ENCODE data around the gene GABPB2. TPM values are rescaled to one million over a fixed set of nuclear protein-coding genes. Genes with fewer than 3 reads are reported as not detected.

GABPB2 gene
- total and polyA plus RNA-seq, 2 donors from 2014 or later: 4.7 to 20.5 TPM

DNA sequence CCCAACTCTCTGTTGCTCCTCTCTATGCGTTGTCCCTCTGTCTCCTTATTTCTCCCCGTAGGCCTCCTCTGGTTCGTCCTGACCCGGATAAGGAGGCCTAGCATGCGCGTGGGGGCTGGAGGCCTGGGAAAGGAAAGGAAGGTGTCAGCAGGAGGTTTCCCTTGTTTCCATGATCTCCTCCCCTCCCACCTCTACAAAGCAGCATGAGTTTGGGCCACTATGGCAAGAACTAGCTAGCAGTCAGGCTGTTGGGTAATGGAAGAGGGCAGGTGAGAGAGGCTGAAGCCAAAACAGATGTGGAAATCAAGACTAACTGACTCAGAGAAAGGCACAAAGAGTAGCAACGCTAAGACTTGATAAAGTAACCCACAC is 76.6 kb downstream of the GABPB2 start:
- FAIRE-seq (no peak), DNase-seq (peak in 2 of 5 donors; percentile 59 to 61)
- peak overlapping the region; percentile 52 to 78 (median 73) for H3K9ac ChIP-seq (ENCODE audit: low read length in 3 of 3)
- H3K9me3 ChIP-seq (ENCODE audit: control insufficient read depth in 2 of 3, insufficient read depth in 1 of 3, low read length in 3 of 3): no peaks in the 10 kb centered on the region
- peaks cover 0 to 33% (median 16%) of the 10 kb centered on the region in 3 donors for H3K4me1 ChIP-seq (ENCODE audit: control insufficient read depth in 2 of 3, insufficient read depth in 2 of 3, low read depth in 1 of 3, low read length in 3 of 3)
- peak overlapping the region; percentile 68 to 83 (median 81) for H3K4me3 ChIP-seq (ENCODE audit: low read length in 3 of 3)
- intact Hi-C loops (cut with DNase I): no loop called here
- no peaks in the 10 kb centered on the region for H3K27me3 ChIP-seq (ENCODE audit: control insufficient read depth, insufficient read depth, low read length)
- H3K27ac ChIP-seq (ENCODE audit: low read depth in 2 of 2, low read length in 2 of 2): peak overlapping the region; percentile 78 to 81
- TF ChIP-seq, protein P1, sequence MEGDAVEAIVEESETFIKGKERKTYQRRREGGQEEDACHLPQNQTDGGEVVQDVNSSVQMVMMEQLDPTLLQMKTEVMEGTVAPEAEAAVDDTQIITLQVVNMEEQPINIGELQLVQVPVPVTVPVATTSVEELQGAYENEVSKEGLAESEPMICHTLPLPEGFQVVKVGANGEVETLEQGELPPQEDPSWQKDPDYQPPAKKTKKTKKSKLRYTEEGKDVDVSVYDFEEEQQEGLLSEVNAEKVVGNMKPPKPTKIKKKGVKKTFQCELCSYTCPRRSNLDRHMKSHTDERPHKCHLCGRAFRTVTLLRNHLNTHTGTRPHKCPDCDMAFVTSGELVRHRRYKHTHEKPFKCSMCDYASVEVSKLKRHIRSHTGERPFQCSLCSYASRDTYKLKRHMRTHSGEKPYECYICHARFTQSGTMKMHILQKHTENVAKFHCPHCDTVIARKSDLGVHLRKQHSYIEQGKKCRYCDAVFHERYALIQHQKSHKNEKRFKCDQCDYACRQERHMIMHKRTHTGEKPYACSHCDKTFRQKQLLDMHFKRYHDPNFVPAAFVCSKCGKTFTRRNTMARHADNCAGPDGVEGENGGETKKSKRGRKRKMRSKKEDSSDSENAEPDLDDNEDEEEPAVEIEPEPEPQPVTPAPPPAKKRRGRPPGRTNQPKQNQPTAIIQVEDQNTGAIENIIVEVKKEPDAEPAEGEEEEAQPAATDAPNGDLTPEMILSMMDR (IDR thresholded peaks at IDR 0.05; ENCODE audit: borderline replicate concordance, extremely low read depth, insufficient read depth): no peak
- no peaks in the 10 kb centered on the region for H3K36me3 ChIP-seq (ENCODE audit: control insufficient read depth in 2 of 3, insufficient read depth in 3 of 3, low read length in 3 of 3)

DNA sequence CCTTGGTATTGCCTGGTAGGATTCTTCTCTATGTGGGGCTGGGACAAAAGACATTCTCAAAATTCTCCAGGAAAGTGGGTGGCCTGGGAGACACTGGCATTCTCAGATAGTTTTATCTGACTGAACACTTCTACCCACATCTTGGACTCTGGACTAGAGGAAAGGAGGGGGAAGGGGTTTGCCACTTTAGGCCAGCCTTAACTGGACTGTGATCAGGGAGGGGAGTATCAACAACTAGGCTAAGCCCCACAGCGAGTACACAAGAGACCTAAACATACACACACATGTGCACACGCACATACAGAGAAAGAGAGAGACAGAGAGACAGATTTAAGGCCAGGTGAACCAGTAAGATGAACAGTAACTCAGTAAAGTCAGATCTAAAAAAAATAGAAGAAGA is 77.1 kb downstream of the GABPB2 start:
- Histone ChIP-seq H3K9ac (ENCODE audit: low read length in 3 of 3) (peak overlapping the region in 2 of 3 donors; percentile 73 to 78), H3K27ac (ENCODE audit: low read depth in 2 of 2, low read length in 2 of 2) (peak overlapping the region; percentile 78 to 81), H3K36me3 (ENCODE audit: control insufficient read depth in 2 of 3, insufficient read depth in 3 of 3, low read length in 3 of 3) (no peaks in the 10 kb centered on the region), H3K27me3 (ENCODE audit: control insufficient read depth, insufficient read depth, low read length) (no peaks in the 10 kb centered on the region), H3K4me3 (ENCODE audit: low read length in 3 of 3) (peak overlapping the region; percentile 68 to 83 (median 81)), H3K9me3 (ENCODE audit: control insufficient read depth in 2 of 3, insufficient read depth in 1 of 3, low read length in 3 of 3) (no peaks in the 10 kb centered on the region), H3K4me1 (ENCODE audit: control insufficient read depth in 2 of 3, insufficient read depth in 2 of 3, low read depth in 1 of 3, low read length in 3 of 3) (peaks cover 0 to 28% (median 16%) of the 10 kb centered on the region in 3 donors)
- intact Hi-C loops (cut with DNase I): no loop called here
- TF ChIP-seq, protein P1 (IDR thresholded peaks at IDR 0.05; ENCODE audit: borderline replicate concordance, extremely low read depth, insufficient read depth): no peak
- FAIRE-seq (peak; percentile 17), DNase-seq (peak in 2 of 5 donors; percentile 17 to 62)

DNA sequence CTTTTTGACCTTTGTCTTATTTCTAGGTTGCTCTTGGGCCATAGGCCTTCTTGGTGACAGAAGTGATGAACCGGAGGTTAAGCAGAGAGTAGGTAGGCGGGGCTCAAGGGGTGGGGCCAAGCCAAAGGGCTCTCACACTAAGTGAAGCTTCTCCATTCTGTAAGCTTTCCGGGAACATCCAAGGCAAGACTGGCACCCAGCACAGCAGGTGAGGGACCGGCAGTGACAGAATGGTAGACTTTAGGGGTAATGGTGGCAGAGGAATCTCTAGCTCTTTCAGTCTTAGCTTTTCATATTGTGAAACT is 85.9 kb downstream of the GABPB2 start, which contains the start of gene TNFAIP8L2:
TSS of gene TNFAIP8L2 (plus strand) at position 135 of the 305 bp plus-strand sequence. CDS start 2,049 bp downstream, outside the sequence.
- DNase-seq: peak in 1 of 5 donors; percentile 77
- H3K9me3 ChIP-seq (ENCODE audit: control insufficient read depth in 2 of 3, insufficient read depth in 1 of 3, low read length in 3 of 3): no peaks in the 10 kb centered on the region
- peaks cover 3 to 26% (median 18%) of the 10 kb centered on the region in 3 donors for H3K36me3 ChIP-seq (ENCODE audit: control insufficient read depth in 2 of 3, insufficient read depth in 3 of 3, low read length in 3 of 3)
- no peaks in the 10 kb centered on the region for H3K27me3 ChIP-seq (ENCODE audit: control insufficient read depth, insufficient read depth, low read length)
- H3K27ac ChIP-seq (ENCODE audit: low read depth in 2 of 2, low read length in 2 of 2): peak within 1 kb of the TSS in 1 of 2 donors; percentile 47
- TF ChIP-seq, protein P1 (IDR thresholded peaks at IDR 0.05; ENCODE audit: borderline replicate concordance, extremely low read depth, insufficient read depth): no peak
- intact Hi-C loops (cut with DNase I): loop anchor here (10.0 kb wide), 1 partner anchor 52 kb away; no protein-coding TSS in a partner anchor
- H3K4me1 ChIP-seq (ENCODE audit: control insufficient read depth in 2 of 3, insufficient read depth in 2 of 3, low read depth in 1 of 3, low read length in 3 of 3): no peaks in the 10 kb centered on the region
- no peak for FAIRE-seq
- H3K9ac ChIP-seq (ENCODE audit: low read length in 3 of 3): peak within 1 kb of the TSS in 1 of 3 donors; percentile 34
- H3K4me3 ChIP-seq (ENCODE audit: low read length in 3 of 3): peak within 1 kb of the TSS in 1 of 3 donors; percentile 47

All from kidney (tissue), 14 donors.